Suprapubic skin (tissue), 4 donors: ENCODE measurements around the gene OPHN1.

Source experiments
- EP300 ChIP-seq: sonication (generic); formaldehyde crosslinking; IDR thresholded peaks from one replicate; pipeline ENCODE4 v1.6.1; 2017; ENCODE audit warnings: antibody characterized with exemption
- POLR2A ChIP-seq, 2 donors: fragments of 450-650 bp; IDR thresholded peaks; one replicate each; pipeline ENCODE4 v1.6.1; 2017; ENCODE audit warnings: antibody characterized with exemption in 2 of 2, mild to moderate bottlenecking in 2 of 2, moderate library complexity in 2 of 2
- POLR2AphosphoS5 ChIP-seq, 3 donors: sonication (generic); formaldehyde crosslinking; IDR thresholded peaks; one replicate each; pipeline ENCODE4 v1.6.1; 2017; ENCODE audit warnings: antibody characterized with exemption in 3 of 3
- TF ChIP-seq, protein P1 (sequence below), 2 donors: fragments of 200-600 bp in 1 of 2; fragments of 450-650 bp in 1 of 2; sonication (generic) in 1 of 2; IDR thresholded peaks; one replicate each; pipeline ENCODE4 v1.5.1; 2016 to 2019; ENCODE audit warnings: antibody characterized with exemption in 2 of 2, mild to moderate bottlenecking in 1 of 2, moderate library complexity in 1 of 2

DNA sequence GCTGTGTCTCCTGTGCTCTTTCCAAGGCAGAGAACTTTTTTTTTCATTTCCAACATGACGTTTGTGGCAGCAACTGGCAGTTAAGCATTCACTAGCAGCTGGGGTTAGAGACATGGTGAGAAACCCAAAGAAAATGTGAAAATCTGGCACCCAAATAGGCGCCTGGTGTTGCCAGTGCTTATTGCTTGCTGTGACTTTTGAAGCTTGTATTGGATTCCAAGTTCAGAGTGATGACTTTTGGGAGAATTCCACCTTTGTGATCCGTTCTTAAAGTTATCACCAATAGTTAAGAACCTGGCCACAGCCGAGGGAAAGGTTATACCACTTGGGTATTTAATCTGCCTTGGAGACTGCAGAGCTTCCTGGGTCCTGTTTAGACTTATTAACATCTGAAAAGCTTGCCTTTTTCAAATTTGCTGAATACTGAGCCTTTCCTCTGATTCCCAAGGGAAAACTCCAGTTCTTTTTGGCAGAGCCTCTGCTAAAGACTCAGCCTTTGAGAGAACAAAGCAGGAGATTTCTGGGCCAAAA is 101.0 kb downstream of the OPHN1 start:
- TF ChIP-seq, protein P1, sequence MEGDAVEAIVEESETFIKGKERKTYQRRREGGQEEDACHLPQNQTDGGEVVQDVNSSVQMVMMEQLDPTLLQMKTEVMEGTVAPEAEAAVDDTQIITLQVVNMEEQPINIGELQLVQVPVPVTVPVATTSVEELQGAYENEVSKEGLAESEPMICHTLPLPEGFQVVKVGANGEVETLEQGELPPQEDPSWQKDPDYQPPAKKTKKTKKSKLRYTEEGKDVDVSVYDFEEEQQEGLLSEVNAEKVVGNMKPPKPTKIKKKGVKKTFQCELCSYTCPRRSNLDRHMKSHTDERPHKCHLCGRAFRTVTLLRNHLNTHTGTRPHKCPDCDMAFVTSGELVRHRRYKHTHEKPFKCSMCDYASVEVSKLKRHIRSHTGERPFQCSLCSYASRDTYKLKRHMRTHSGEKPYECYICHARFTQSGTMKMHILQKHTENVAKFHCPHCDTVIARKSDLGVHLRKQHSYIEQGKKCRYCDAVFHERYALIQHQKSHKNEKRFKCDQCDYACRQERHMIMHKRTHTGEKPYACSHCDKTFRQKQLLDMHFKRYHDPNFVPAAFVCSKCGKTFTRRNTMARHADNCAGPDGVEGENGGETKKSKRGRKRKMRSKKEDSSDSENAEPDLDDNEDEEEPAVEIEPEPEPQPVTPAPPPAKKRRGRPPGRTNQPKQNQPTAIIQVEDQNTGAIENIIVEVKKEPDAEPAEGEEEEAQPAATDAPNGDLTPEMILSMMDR (IDR thresholded peaks at IDR 0.05) = no peak
- TF ChIP-seq POLR2A (IDR thresholded peaks at IDR 0.05) = no peak
- TF ChIP-seq EP300 = no peak
- TF ChIP-seq POLR2AphosphoS5 (IDR thresholded peaks at IDR 0.05) = no peak
